Neural progenitor cell (in vitro differentiated cells): ENCODE measurements around the gene FAM53A.

Source experiments
- CTCF ChIP-seq: fragments of 200-600 bp; sonication (generic); IDR thresholded peaks from 2 replicates; pipeline ENCODE4 v1.5.1; 2017; ENCODE audit warnings: antibody characterized with exemption, mild to moderate bottlenecking
- EZH2 ChIP-seq: fragments of 200-600 bp; sonication (generic); IDR thresholded peaks from 2 replicates; pipeline ENCODE4 v1.6.1; 2017; ENCODE audit warnings: antibody characterized with exemption, mild to moderate bottlenecking, moderate library complexity

GRCh38 chr4:1621526-1621925, 62.6 kb downstream of the FAM53A start:
- TF ChIP-seq CTCF (no peak), EZH2 (no peak)
